T-cell (primary cell): ENCODE data around the gene PLXND1. TPM values are rescaled to one million over a fixed set of nuclear protein-coding genes. Genes with fewer than 3 reads are reported as not detected.

Source experiments
- ATAC-seq, 4 experiments: fragments of 200-7000 bp in 3 of 4; fragments of 150-1000 bp in 1 of 4; cut with Tn5 transposase; replicated peaks in 1 of 4; 1 replicate in 3 of 4; 2 replicates in 1 of 4; pipeline ENCODE4 v1.10.0; 2021; ENCODE audit warnings: moderate library complexity in 3 of 4, mild to moderate bottlenecking in 2 of 4, moderate number of reproducible peaks in 1 of 4
- CTCF ChIA-PET, 2 donors: fragments of 300-600 bp; sonication (Branson Sonifier 250); formaldehyde crosslinking; loops; one replicate each; lab custom pipeline; 2022; ENCODE audit warnings: antibody characterized with exemption in 2 of 2; lab: Charles Lee
- POLR2A ChIA-PET, 2 donors: fragments of 300-600 bp; sonication (Branson Sonifier 250); formaldehyde crosslinking; loops; one replicate each; lab custom pipeline; 2022; ENCODE audit warnings: antibody characterized with exemption in 2 of 2; lab: Charles Lee
- DNase-seq, 35 experiments: peaks; one replicate each; pipeline versions ENCODE4 v3.0.0 to v3.0.0-alpha.2; 2013 to 2023
- H3K27ac ChIP-seq: one replicate; pipeline ENCODE4 v1.5.1; 2013; ENCODE audit warnings: low read length
- H3K27me3 ChIP-seq, 2 experiments: replicated peaks in 1 of 2; 1 replicate in 1 of 2; 2 replicates in 1 of 2; pipeline versions ENCODE4 v1.6.1 to v1.7.0; 2013; ENCODE audit warnings: low read length in 1 of 2, mixed read lengths in 1 of 2; ENCODE audit not compliant: control insufficient read depth in 2 of 2, insufficient read depth in 2 of 2; ENCODE audit errors: extremely low read depth in 1 of 2
- H3K36me3 ChIP-seq, 2 donors: 1 replicate in 1 of 2; 2 replicates in 1 of 2; pipeline versions ENCODE4 v1.6.1 to v1.7.0; 2013; ENCODE audit warnings: low read length in 1 of 2; ENCODE audit not compliant: control insufficient read depth in 2 of 2, insufficient read depth in 1 of 2; ENCODE audit errors: extremely low read depth in 1 of 2
- H3K4me1 ChIP-seq, 2 experiments: 1 replicate in 1 of 2; 2 replicates in 1 of 2; pipeline versions ENCODE4 v1.6.1 to v1.7.0; 2013; ENCODE audit warnings: low read length in 2 of 2, mixed read lengths in 1 of 2; ENCODE audit not compliant: insufficient read depth in 2 of 2, control insufficient read depth in 1 of 2; ENCODE audit errors: extremely low read depth in 1 of 2
- H3K4me3 ChIP-seq, 2 donors: 1 replicate in 1 of 2; 2 replicates in 1 of 2; pipeline versions ENCODE4 v1.5.1 to v1.7.0; 2013; ENCODE audit warnings: mild to moderate bottlenecking in 2 of 2, low read length in 1 of 2, moderate library complexity in 1 of 2; ENCODE audit not compliant: control insufficient read depth in 1 of 2; ENCODE audit errors: extremely low read depth in 1 of 2
- H3K9me3 ChIP-seq: 2 replicates; pipeline ENCODE4 v1.7.0; 2013
- H3K27ac Mint-ChIP-seq, 2 donors: one replicate each; pipeline ENCODE4 v1.8.0; 2020 to 2021; ENCODE audit warnings: mild to moderate bottlenecking in 2 of 2, mixed read lengths in 2 of 2
- H3K27me3 Mint-ChIP-seq, 2 donors: one replicate each; pipeline ENCODE4 v1.8.0; 2021 to 2022; ENCODE audit warnings: mixed read lengths in 2 of 2
- H3K36me3 Mint-ChIP-seq: one replicate; pipeline ENCODE4 v1.8.0; 2021; ENCODE audit warnings: mixed read lengths
- H3K4me1 Mint-ChIP-seq, 3 donors: one replicate each; pipeline ENCODE4 v1.8.0; 2020 to 2022; ENCODE audit warnings: mixed read lengths in 3 of 3, mild to moderate bottlenecking in 1 of 3
- H3K4me3 Mint-ChIP-seq, 3 donors: one replicate each; pipeline ENCODE4 v1.8.0; 2020 to 2022; ENCODE audit warnings: mild to moderate bottlenecking in 3 of 3, mixed read lengths in 3 of 3, moderate library complexity in 3 of 3
- H3K9me3 Mint-ChIP-seq, 3 donors: one replicate each; pipeline ENCODE4 v1.8.0; 2020 to 2022; ENCODE audit warnings: mixed read lengths in 3 of 3
- WGBS: methylation state at CpG from one replicate; pipeline ENCODE4 v1.1.5; 2013; ENCODE audit warnings: missing lambda C conversion rate; ENCODE audit not compliant: insufficient coverage; 5-methylcytosine and 5-hydroxymethylcytosine counted together
- total RNA-seq, 35 experiments: library from RNA in 6 of 35; stranded (reverse) in 6 of 35; fragments of 120-200 nt in 1 of 35; gene quantifications; one replicate each; pipeline versions ENCODE4 v1.2.1 to v1.2.4 and lab custom pipeline; 2013 to 2026

PLXND1 gene
- total RNA-seq, 5 donors from 2014 or later (not counting 1 experiment from before 2014, with no cell fraction given): 13.6 to 53.3 (median 44.9) TPM

- no peaks in the 10 kb centered on the region for H3K4me1 ChIP-seq
- no peaks in the 10 kb centered on the region for H3K4me1 Mint-ChIP-seq
- no peaks in the 10 kb centered on the region for H3K27me3 ChIP-seq
- no peak overlapping the region for H3K4me3 ChIP-seq
- H3K9me3 Mint-ChIP-seq: no peaks in the 10 kb centered on the region
- CTCF ChIA-PET: no interaction called here
- H3K27ac Mint-ChIP-seq: no peak overlapping the region
- ATAC-seq (no peak), DNase-seq (no peak)
- no peak overlapping the region for H3K4me3 Mint-ChIP-seq
- H3K9me3 ChIP-seq: no peaks in the 10 kb centered on the region
- WGBS: 100% methylated on average over 1 of the region's 4 CpGs
- H3K27ac ChIP-seq: no peak overlapping the region
- H3K36me3 ChIP-seq: no peaks in the 10 kb centered on the region
- POLR2A ChIA-PET: interaction anchor here in 1 of 2 donors (0.5 kb wide), 1 partner anchor 13 kb away, joined by 17 read pairs; no protein-coding TSS in a partner anchor
- no peaks in the 10 kb centered on the region for H3K27me3 Mint-ChIP-seq
- H3K36me3 Mint-ChIP-seq: peaks cover 2% of the 10 kb centered on the region
Measured at GRCh38 chr3:129524081-129524480, 82.4 kb downstream of the PLXND1 start.

- CTCF ChIA-PET: no interaction called here
- DNase-seq (no peak), ATAC-seq (no peak)
- Mint-ChIP-seq H3K27ac (no peak overlapping the region), H3K4me3 (no peak overlapping the region), H3K4me1 (no peaks in the 10 kb centered on the region), H3K27me3 (no peaks in the 10 kb centered on the region), H3K36me3 (peaks cover 2% of the 10 kb centered on the region), H3K9me3 (no peaks in the 10 kb centered on the region)
- 82% methylated on average over 4 of the region's 5 CpGs for WGBS
- H3K4me1 ChIP-seq: no peaks in the 10 kb centered on the region
- no peaks in the 10 kb centered on the region for H3K27me3 ChIP-seq
- H3K36me3 ChIP-seq: no peaks in the 10 kb centered on the region
- H3K27ac ChIP-seq: no peak overlapping the region
- POLR2A ChIA-PET: no interaction called here
- no peak overlapping the region for H3K4me3 ChIP-seq
- H3K9me3 ChIP-seq: no peaks in the 10 kb centered on the region
Measured at GRCh38 chr3:129522953-129523352, 83.5 kb downstream of the PLXND1 start.

- Mint-ChIP-seq H3K9me3 (no peaks in the 10 kb centered on the region), H3K4me3 (no peak overlapping the region), H3K4me1 (no peaks in the 10 kb centered on the region), H3K27ac (no peak overlapping the region), H3K36me3 (peaks cover 11% of the 10 kb centered on the region), H3K27me3 (no peaks in the 10 kb centered on the region)
- Histone ChIP-seq H3K4me3 (no peak overlapping the region), H3K4me1 (no peaks in the 10 kb centered on the region), H3K27ac (no peak overlapping the region), H3K27me3 (no peaks in the 10 kb centered on the region), H3K9me3 (no peaks in the 10 kb centered on the region), H3K36me3 (no peaks in the 10 kb centered on the region)
- DNase-seq (no peak), ATAC-seq (no peak)
- ChIA-PET POLR2A (no interaction called here), CTCF (no interaction called here)
- WGBS: 97% methylated on average over 3 of the region's 8 CpGs
Measured at GRCh38 chr3:129521611-129522010, 84.9 kb downstream of the PLXND1 start.

DNA sequence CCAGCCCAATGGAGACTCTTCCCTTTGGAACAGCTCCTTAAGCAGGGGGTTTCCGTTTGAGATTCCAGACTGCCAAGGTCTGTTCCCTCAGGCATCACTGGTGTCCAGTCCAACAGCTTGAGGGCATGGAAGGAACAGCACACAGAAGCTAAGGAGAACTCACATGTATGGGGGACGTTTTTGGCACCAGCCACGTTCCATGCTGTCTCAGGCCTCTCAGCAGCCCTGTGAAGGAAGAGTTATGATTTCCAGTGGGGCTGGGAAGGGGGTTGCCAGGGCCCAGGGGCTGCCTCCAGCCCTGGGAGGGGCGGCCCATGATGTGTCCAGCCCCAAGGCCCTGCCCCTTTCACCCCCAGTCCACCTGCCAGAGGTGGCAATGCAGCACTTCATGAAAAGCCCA, 85.5 kb downstream of the PLXND1 start:
- ChIA-PET POLR2A (no interaction called here), CTCF (no interaction called here)
- no peaks in the 10 kb centered on the region for H3K4me1 ChIP-seq
- H3K27ac ChIP-seq: no peak overlapping the region
- H3K9me3 Mint-ChIP-seq: no peaks in the 10 kb centered on the region
- DNase-seq: no peak
- no peaks in the 10 kb centered on the region for H3K9me3 ChIP-seq
- no peaks in the 10 kb centered on the region for H3K27me3 Mint-ChIP-seq
- H3K36me3 ChIP-seq: no peaks in the 10 kb centered on the region
- no peaks in the 10 kb centered on the region for H3K27me3 ChIP-seq
- H3K4me3 ChIP-seq: no peak overlapping the region
- no peak overlapping the region for H3K27ac Mint-ChIP-seq
- no peak overlapping the region for H3K4me3 Mint-ChIP-seq
- peaks cover 17% of the 10 kb centered on the region for H3K36me3 Mint-ChIP-seq
- no peak for ATAC-seq
- WGBS: 84% methylated on average over 3 of the region's 4 CpGs
- H3K4me1 Mint-ChIP-seq: no peaks in the 10 kb centered on the region

GRCh38 chr3:129519896-129520715, 86.4 kb downstream of the PLXND1 start:
- no peaks in the 10 kb centered on the region for H3K27me3 Mint-ChIP-seq

DNA sequence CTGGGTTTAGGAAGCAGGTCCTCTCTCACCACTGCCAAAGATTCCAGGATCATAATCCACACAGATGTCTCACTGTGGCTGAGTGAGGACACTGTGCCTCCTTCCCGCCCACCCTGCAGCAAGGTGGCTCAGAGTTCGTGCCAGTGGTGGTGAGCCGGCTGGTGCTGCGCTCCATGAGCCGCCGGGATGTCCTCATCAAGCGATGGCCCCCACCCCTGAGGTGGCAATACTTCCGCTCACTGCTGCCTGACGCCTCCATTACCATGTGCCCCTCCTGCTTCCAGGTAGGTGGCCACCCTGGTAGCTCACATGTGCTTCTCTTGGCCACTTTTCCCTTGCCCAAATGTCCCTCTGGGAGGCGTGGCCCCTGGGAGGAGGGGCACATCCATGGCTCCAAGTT, 87.0 kb downstream of the PLXND1 start:
- Mint-ChIP-seq H3K27me3 (no peaks in the 10 kb centered on the region), H3K9me3 (no peaks in the 10 kb centered on the region), H3K4me1 (no peaks in the 10 kb centered on the region), H3K4me3 (no peak overlapping the region), H3K36me3 (peaks cover 19% of the 10 kb centered on the region), H3K27ac (no peak overlapping the region)
- Histone ChIP-seq H3K27ac (no peak overlapping the region), H3K36me3 (no peaks in the 10 kb centered on the region), H3K9me3 (no peaks in the 10 kb centered on the region), H3K4me1 (no peaks in the 10 kb centered on the region), H3K27me3 (no peaks in the 10 kb centered on the region), H3K4me3 (no peak overlapping the region)
- DNase-seq: no peak
- CTCF ChIA-PET: no interaction called here
- 94% methylated on average over 9 of the region's 10 CpGs for WGBS
- POLR2A ChIA-PET: no interaction called here
- no peak for ATAC-seq

More at GRCh38 chr3:129519896-129520715, 86.4 kb downstream of the PLXND1 start:
- WGBS: 87% methylated on average over 12 of the region's 15 CpGs
- H3K27ac Mint-ChIP-seq: peak overlapping the region in 1 of 2 donors; percentile 14
- Histone ChIP-seq H3K9me3 (no peaks in the 10 kb centered on the region), H3K36me3 (no peaks in the 10 kb centered on the region), H3K4me3 (no peak overlapping the region), H3K27me3 (no peaks in the 10 kb centered on the region), H3K27ac (no peak overlapping the region), H3K4me1 (no peaks in the 10 kb centered on the region)
- H3K36me3 Mint-ChIP-seq: peaks cover 19% of the 10 kb centered on the region
- ChIA-PET POLR2A (no interaction called here), CTCF (no interaction called here)
- DNase-seq (no peak), ATAC-seq (no peak)
- H3K4me3 Mint-ChIP-seq: no peak overlapping the region
- H3K4me1 Mint-ChIP-seq: no peaks in the 10 kb centered on the region
- no peaks in the 10 kb centered on the region for H3K9me3 Mint-ChIP-seq
